GM23338 (cell line): Measurements from ENCODE around the gene CCDC9B. TPM values are rescaled to one million over a fixed set of nuclear protein-coding genes. Genes with fewer than 3 reads are reported as not detected.

Experiments used
- ATAC-seq: fragments of 200-7000 bp; cut with Tn5 transposase; 3 replicates; pipeline ENCODE4 v1.9.1; 2020
- DNase-seq: peaks from one replicate; pipeline ENCODE4 v3.0.0-alpha.2; 2015; ENCODE audit warnings: low spot score
- H2AFZ ChIP-seq: fragments of 200-600 bp; sonication (generic); 2 replicates; pipeline ENCODE4 v1.8.0; 2016; ENCODE audit warnings: antibody characterized with exemption, mild to moderate bottlenecking, moderate library complexity
- H3F3A ChIP-seq: fragments of 200-600 bp; sonication (generic); replicated peaks from 2 replicates; pipeline ENCODE4 v1.8.0; 2017; ENCODE audit warnings: antibody characterized with exemption, mixed run types, low read depth
- H3K27ac ChIP-seq: fragments of 200-600 bp; sonication (generic); 2 replicates; pipeline ENCODE4 v1.6.1; 2016; ENCODE audit warnings: low read depth
- H3K27me3 ChIP-seq: fragments of 200-600 bp; sonication (generic); 2 replicates; pipeline ENCODE4 v1.8.0; 2016; ENCODE audit warnings: mild to moderate bottlenecking, mixed run types, moderate library complexity; ENCODE audit not compliant: insufficient read depth
- H3K36me3 ChIP-seq: fragments of 200-600 bp; sonication (generic); 2 replicates; pipeline ENCODE4 v1.8.0; 2016; ENCODE audit warnings: mild to moderate bottlenecking; ENCODE audit not compliant: insufficient read depth
- H3K4me1 ChIP-seq: fragments of 200-600 bp; sonication (generic); 2 replicates; pipeline ENCODE4 v1.8.0; 2016; ENCODE audit warnings: mild to moderate bottlenecking, moderate library complexity; ENCODE audit not compliant: insufficient read depth
- H3K4me2 ChIP-seq: fragments of 200-600 bp; sonication (generic); 2 replicates; pipeline ENCODE4 v1.7.1; 2017; ENCODE audit warnings: mixed run types
- H3K4me3 ChIP-seq: fragments of 200-600 bp; sonication (generic); 2 replicates; pipeline ENCODE4 v1.6.1; 2016; ENCODE audit warnings: mixed run types
- H3K79me2 ChIP-seq: fragments of 200-600 bp; sonication (generic); replicated peaks from 2 replicates; pipeline ENCODE4 v1.8.0; 2017; ENCODE audit warnings: mild to moderate bottlenecking; ENCODE audit not compliant: insufficient read depth
- H3K9me2 ChIP-seq: fragments of 200-600 bp; sonication (generic); 2 replicates; pipeline ENCODE4 v1.8.0; 2017; ENCODE audit not compliant: insufficient read depth
- H4K20me1 ChIP-seq: fragments of 200-600 bp; sonication (generic); replicated peaks from 2 replicates; pipeline ENCODE4 v1.8.0; 2017; ENCODE audit warnings: mild to moderate bottlenecking; ENCODE audit not compliant: insufficient read depth
- H3K27ac Mint-ChIP-seq: 2 replicates; pipeline ENCODE4 v1.8.0; 2020; ENCODE audit warnings: inconsistent platforms, mild to moderate bottlenecking, moderate library complexity, mixed read lengths
- H3K27me3 Mint-ChIP-seq: 3 replicates; pipeline ENCODE4 v1.8.0; 2022; ENCODE audit warnings: low read depth, mild to moderate bottlenecking, moderate library complexity, mixed read lengths, inconsistent platforms; ENCODE audit not compliant: insufficient read depth, poor library complexity
- H3K36me3 Mint-ChIP-seq: 3 replicates; pipeline ENCODE4 v1.8.0; 2021; ENCODE audit warnings: low read depth, mild to moderate bottlenecking, inconsistent platforms, moderate library complexity, mixed read lengths
- H3K4me1 Mint-ChIP-seq: 3 replicates; pipeline ENCODE4 v1.8.0; 2020; ENCODE audit warnings: mild to moderate bottlenecking, inconsistent platforms, mixed read lengths
- H3K4me3 Mint-ChIP-seq: 3 replicates; pipeline ENCODE4 v1.8.0; 2021; ENCODE audit warnings: moderate library complexity, mild to moderate bottlenecking, inconsistent platforms, mixed read lengths
- H3K9me3 Mint-ChIP-seq: 3 replicates; pipeline ENCODE4 v1.8.0; 2020; ENCODE audit warnings: moderate library complexity, mild to moderate bottlenecking, inconsistent platforms, mixed read lengths
- CTCF ChIP-seq, 2 experiments: fragments of 200-600 bp in 1 of 2; sonication (generic) in 1 of 2; conservative IDR thresholded peaks; 2 replicates each; pipeline versions ENCODE4 v1.5.1 to v1.6.1; 2016 to 2017; ENCODE audit warnings: antibody characterized with exemption in 2 of 2, low read depth in 2 of 2, mild to moderate bottlenecking in 2 of 2, moderate library complexity in 1 of 2
- EZH2 ChIP-seq: fragments of 200-600 bp; sonication (generic); IDR thresholded peaks from one replicate; pipeline ENCODE4 v1.8.0; 2017; ENCODE audit warnings: antibody characterized with exemption, mild to moderate bottlenecking, low read depth; ENCODE audit not compliant: unreplicated experiment
- EZH2phosphoT487 ChIP-seq: fragments of 200-600 bp; sonication (generic); IDR thresholded peaks from one replicate; pipeline ENCODE4 v1.8.1; 2018; ENCODE audit warnings: antibody characterized with exemption; ENCODE audit not compliant: unreplicated experiment
- JUNB ChIP-seq: IDR thresholded peaks from one replicate; pipeline ENCODE4 v1.6.1; 2016; ENCODE audit warnings: antibody characterized with exemption; ENCODE audit not compliant: unreplicated experiment
- NANOG ChIP-seq: IDR thresholded peaks from 2 replicates; pipeline ENCODE4 v1.6.1; 2016; ENCODE audit warnings: antibody characterized with exemption, borderline replicate concordance
- POLR2AphosphoS5 ChIP-seq: IDR thresholded peaks from 2 replicates; pipeline ENCODE4 v1.6.1; 2016; ENCODE audit warnings: antibody characterized with exemption, low read depth
- REST ChIP-seq: IDR thresholded peaks from one replicate; pipeline ENCODE4 v1.6.1; 2018; ENCODE audit warnings: antibody characterized with exemption; ENCODE audit not compliant: unreplicated experiment
- STAT1 ChIP-seq: IDR thresholded peaks from one replicate; pipeline ENCODE4 v1.6.1; 2016; ENCODE audit warnings: antibody characterized with exemption; ENCODE audit not compliant: unreplicated experiment
- ZNF114 ChIP-seq: fragments of 250-450 bp; sonication (Bioruptor Pico); IDR thresholded peaks from 2 replicates; pipeline ENCODE4 v1.5.0; 2020; ENCODE audit warnings: mild to moderate bottlenecking, moderate library complexity
- ZNF331 ChIP-seq: fragments of 250-450 bp; sonication (Bioruptor Pico); IDR thresholded peaks from 2 replicates; pipeline ENCODE4 v1.5.0; 2020; ENCODE audit warnings: low read depth, mild to moderate bottlenecking, moderate library complexity
- ZNF462 ChIP-seq: fragments of 250-450 bp; sonication (Bioruptor Pico); IDR thresholded peaks from 2 replicates; pipeline ENCODE4 v1.5.0; 2020; ENCODE audit warnings: mild to moderate bottlenecking, moderate library complexity
- polyA plus RNA-seq: library from polyadenylated mRNA; unstranded; fragments of >200 nt; fragmentation: Nextera tagmentation; extraction: Ambion mirVana; gene quantifications from 2 replicates; pipeline ENCODE4 v1.2.1, GENCODE V29; 2016
- total RNA-seq: library from RNA; depleted of rRNA; stranded (reverse); fragments of >200 nt; shearing (Covaris generic); gene quantifications from 2 replicates; pipeline ENCODE4 v1.2.3, GENCODE V29; 2014

Gene CCDC9B
- total and polyA plus RNA-seq, 2 experiments from 2014 or later: 0.18 to 0.97 TPM

GRCh38 chr15:40328176-40328575, 12.6 kb downstream of the CCDC9B start (continued):
- no peak for TF ChIP-seq EZH2
- no peak for TF ChIP-seq CTCF (conservative IDR thresholded peaks at IDR 0.05; ENCODE audit: low read depth in 2 of 2)
- no peak for TF ChIP-seq NANOG
- no peak for TF ChIP-seq ZNF114 (CRISPR knock-in tag)

GRCh38 chr15:40327457-40327856, 13.3 kb downstream of the CCDC9B start:
- Histone ChIP-seq H3K27me3 (peaks cover 20% of the 10 kb centered on the region), H3F3A (peaks cover 14% of the 10 kb centered on the region; the same call in 1 of the 2 replicates), H3K36me3 (no peaks in the 10 kb centered on the region), H4K20me1 (peaks cover 10% of the 10 kb centered on the region), H3K79me2 (peaks cover 21% of the 10 kb centered on the region), H3K4me1 (peaks cover 53% of the 10 kb centered on the region), H3K4me2 (peak overlapping the region; percentile 89), H3K4me3 (peak overlapping the region; percentile 34), H2AFZ (no peak overlapping the region), H3K9me2 (no peaks in the 10 kb centered on the region), H3K27ac (peak overlapping the region; percentile 33)
- DNase-seq (peak; percentile 30), ATAC-seq (peak; percentile 55)
- Mint-ChIP-seq H3K27me3 (peaks cover 20% of the 10 kb centered on the region), H3K27ac (peak overlapping the region; percentile 19), H3K9me3 (no peaks in the 10 kb centered on the region), H3K4me3 (peak overlapping the region; percentile 62), H3K4me1 (peaks cover 56% of the 10 kb centered on the region), H3K36me3 (peaks cover 24% of the 10 kb centered on the region)
- no peak for TF ChIP-seq EZH2phosphoT487
- no peak for TF ChIP-seq POLR2AphosphoS5
- TF ChIP-seq EZH2: no peak
- no peak for TF ChIP-seq ZNF462 (CRISPR knock-in tag)
- TF ChIP-seq STAT1: no peak
- no peak for TF ChIP-seq JUNB
- TF ChIP-seq CTCF (conservative IDR thresholded peaks at IDR 0.05; ENCODE audit: low read depth in 2 of 2): no peak
- no peak for TF ChIP-seq ZNF331
- no peak for TF ChIP-seq ZNF114 (CRISPR knock-in tag)
- TF ChIP-seq REST: no peak
